Activated T-cell treated with anti-CD3 and anti-CD28 coated beads, Interleukin-2, amount 50 U/mL, for 72 hours (primary cell): ENCODE measurements around the gene POLR3G. TPM values are rescaled to one million over a fixed set of nuclear protein-coding genes. Genes with fewer than 3 reads are reported as not detected.

ENCODE experiments used
- ATAC-seq, 2 donors: fragments of 150-1000 bp; cut with Tn5 transposase; replicated peaks in 1 of 2; 2 replicates each; pipeline ENCODE4 v1.10.0; 2021; ENCODE audit warnings: moderate library complexity in 2 of 2, mild to moderate bottlenecking in 1 of 2
- DNase-seq, 2 donors: peaks; one replicate each; pipeline ENCODE4 v3.0.0; 2021 to 2022; ENCODE audit warnings: mixed read lengths in 1 of 2
- H3K27ac Mint-ChIP-seq: one replicate; pipeline ENCODE4 v1.8.0; 2022; ENCODE audit warnings: mild to moderate bottlenecking, moderate library complexity, mixed read lengths
- H3K27me3 Mint-ChIP-seq: one replicate; pipeline ENCODE4 v1.8.0; 2022; ENCODE audit warnings: low read depth, mixed read lengths
- H3K36me3 Mint-ChIP-seq, 2 donors: one replicate each; pipeline ENCODE4 v1.8.0; 2022; ENCODE audit warnings: mixed read lengths in 2 of 2, mild to moderate bottlenecking in 1 of 2; ENCODE audit not compliant: insufficient read depth in 2 of 2
- H3K4me1 Mint-ChIP-seq: one replicate; pipeline ENCODE4 v1.8.0; 2022; ENCODE audit warnings: low read depth, mixed read lengths
- H3K4me3 Mint-ChIP-seq, 2 donors: one replicate each; pipeline ENCODE4 v1.8.0; 2022; ENCODE audit warnings: mild to moderate bottlenecking in 2 of 2, mixed read lengths in 2 of 2, moderate library complexity in 2 of 2
- H3K9me3 Mint-ChIP-seq, 2 donors: one replicate each; pipeline ENCODE4 v1.8.0; 2022; ENCODE audit warnings: mixed read lengths in 2 of 2
- total RNA-seq, 2 donors: library from RNA; stranded (reverse); gene quantifications; one replicate each; pipeline ENCODE4 v1.2.3, GENCODE V29; 2022

POLR3G gene
- 1 to 10 TPM; 4.5 to 6.3 TPM for total RNA-seq

- H3K27ac Mint-ChIP-seq, result peak within 1 kb of the TSS; percentile 60
- H3K9me3 Mint-ChIP-seq, result no peaks in the 10 kb centered on the region
- H3K27me3 Mint-ChIP-seq, result no peaks in the 10 kb centered on the region
- H3K36me3 Mint-ChIP-seq, result peaks cover 0 to 4% of the 10 kb centered on the region in 2 donors
- H3K4me1 Mint-ChIP-seq, result peaks cover 48% of the 10 kb centered on the region
- DNase-seq, result peak; percentile 93
- H3K4me3 Mint-ChIP-seq, result peak within 1 kb of the TSS; percentile 92 to 95
- ATAC-seq, result peak; percentile 90
These were observed at the start of gene POLR3G, which contains the start of gene MBLAC2 for GRCh38 chr5:90474235-90475107. POLR3G (plus strand) TSS chr5:90474864; CDS start chr5:90485568, 10,704 bp downstream. MBLAC2 (minus strand) TSS chr5:90474771; CDS start chr5:90474292, 479 bp downstream.

- Mint-ChIP-seq H3K4me1 (no peaks in the 10 kb centered on the region), H3K9me3 (no peaks in the 10 kb centered on the region), H3K4me3 (no peak overlapping the region), H3K36me3 (no peaks in the 10 kb centered on the region), H3K27ac (no peak overlapping the region), H3K27me3 (no peaks in the 10 kb centered on the region)
- peak; percentile 62 to 64 for ATAC-seq
- peak; percentile 55 to 60 for DNase-seq
These were observed 40.4 kb upstream of the POLR3G start for GRCh38 chr5:90434116-90434714.

- Mint-ChIP-seq H3K4me1 (peaks cover 11% of the 10 kb centered on the region), H3K27me3 (no peaks in the 10 kb centered on the region), H3K27ac (no peak overlapping the region), H3K4me3 (no peak overlapping the region), H3K9me3 (no peaks in the 10 kb centered on the region), H3K36me3 (no peaks in the 10 kb centered on the region)
- no peak for ATAC-seq
- no peak for DNase-seq
These were observed 37.0 kb upstream of the POLR3G start for GRCh38 chr5:90437663-90438062.

- H3K4me3 Mint-ChIP-seq, result no peak overlapping the region
- H3K27me3 Mint-ChIP-seq, result no peaks in the 10 kb centered on the region
- H3K36me3 Mint-ChIP-seq, result no peaks in the 10 kb centered on the region
- no peaks in the 10 kb centered on the region for H3K9me3 Mint-ChIP-seq
- peaks cover 11% of the 10 kb centered on the region for H3K4me1 Mint-ChIP-seq
- H3K27ac Mint-ChIP-seq, result no peak overlapping the region
- DNase-seq, result no peak
- ATAC-seq, result no peak
These were observed 36.6 kb upstream of the POLR3G start for GRCh38 chr5:90438100-90438499.

GRCh38 chr5:90440644-90441043, 34.0 kb upstream of the POLR3G start:
- Mint-ChIP-seq H3K36me3 (no peaks in the 10 kb centered on the region), H3K4me1 (peaks cover 11% of the 10 kb centered on the region), H3K27ac (no peak overlapping the region), H3K27me3 (no peaks in the 10 kb centered on the region), H3K4me3 (peak overlapping the region; percentile 85 to 98), H3K9me3 (no peaks in the 10 kb centered on the region)
- DNase-seq (no peak), ATAC-seq (no peak)

- no peaks in the 10 kb centered on the region for H3K4me1 Mint-ChIP-seq
- H3K27ac Mint-ChIP-seq, result no peak overlapping the region
- DNase-seq (no peak), ATAC-seq (no peak)
- no peak overlapping the region for H3K4me3 Mint-ChIP-seq
- no peaks in the 10 kb centered on the region for H3K36me3 Mint-ChIP-seq
- H3K27me3 Mint-ChIP-seq, result peaks cover 5% of the 10 kb centered on the region
- no peaks in the 10 kb centered on the region for H3K9me3 Mint-ChIP-seq
These were observed 27.7 kb upstream of the POLR3G start for GRCh38 chr5:90446961-90447360.

GRCh38 chr5:90461288-90461687, 13.4 kb upstream of the POLR3G start:
- Mint-ChIP-seq H3K4me3 (no peak overlapping the region), H3K4me1 (no peaks in the 10 kb centered on the region), H3K27me3 (no peaks in the 10 kb centered on the region), H3K36me3 (peaks cover 0 to 3% of the 10 kb centered on the region in 2 donors), H3K9me3 (no peaks in the 10 kb centered on the region), H3K27ac (no peak overlapping the region)
- no peak for DNase-seq
- ATAC-seq, result no peak

- Mint-ChIP-seq H3K36me3 (peaks cover 8 to 13% of the 10 kb centered on the region in 2 donors), H3K27me3 (no peaks in the 10 kb centered on the region), H3K4me3 (peak overlapping the region; percentile 92 to 95), H3K9me3 (peaks cover 2 to 4% of the 10 kb centered on the region in 2 donors), H3K27ac (peak overlapping the region; percentile 34), H3K4me1 (peaks cover 48% of the 10 kb centered on the region)
- DNase-seq, result peak in 1 of 2 donors; percentile 3
- ATAC-seq, result no peak
These were observed 1.8 kb upstream of the POLR3G start for GRCh38 chr5:90472783-90473395.

- DNase-seq, result peak; percentile 8 to 28
- Mint-ChIP-seq H3K36me3 (peaks cover 6 to 7% of the 10 kb centered on the region in 2 donors), H3K4me3 (peak overlapping the region; percentile 92 to 95), H3K4me1 (peaks cover 48% of the 10 kb centered on the region), H3K27me3 (no peaks in the 10 kb centered on the region), H3K9me3 (peaks cover 0 to 2% of the 10 kb centered on the region in 2 donors), H3K27ac (peak overlapping the region; percentile 60)
- peak; percentile 5 to 15 for ATAC-seq
These were observed 1.0 kb upstream of the POLR3G start for GRCh38 chr5:90473396-90474234.

GRCh38 chr5:90475436-90475980, 844 bp downstream of the POLR3G start:
- Mint-ChIP-seq H3K27me3 (no peaks in the 10 kb centered on the region), H3K4me1 (peaks cover 48% of the 10 kb centered on the region), H3K27ac (no peak overlapping the region), H3K4me3 (peak overlapping the region; percentile 92 to 95), H3K9me3 (no peaks in the 10 kb centered on the region), H3K36me3 (peaks cover 2 to 4% of the 10 kb centered on the region in 2 donors)
- ATAC-seq, result no peak
- DNase-seq, result no peak

- peaks cover 2 to 4% of the 10 kb centered on the region in 2 donors for H3K36me3 Mint-ChIP-seq
- H3K9me3 Mint-ChIP-seq, result no peaks in the 10 kb centered on the region
- H3K27me3 Mint-ChIP-seq, result no peaks in the 10 kb centered on the region
- H3K4me1 Mint-ChIP-seq, result peaks cover 40% of the 10 kb centered on the region
- ATAC-seq (no peak), DNase-seq (no peak)
- no peak overlapping the region for H3K27ac Mint-ChIP-seq
- H3K4me3 Mint-ChIP-seq, result no peak overlapping the region
These were observed 1.7 kb downstream of the POLR3G start for GRCh38 chr5:90476391-90476790.

GRCh38 chr5:90477073-90477472, 2.4 kb downstream of the POLR3G start:
- Mint-ChIP-seq H3K4me1 (peaks cover 39% of the 10 kb centered on the region), H3K36me3 (peaks cover 2 to 4% of the 10 kb centered on the region in 2 donors), H3K4me3 (no peak overlapping the region), H3K27ac (no peak overlapping the region), H3K27me3 (no peaks in the 10 kb centered on the region), H3K9me3 (no peaks in the 10 kb centered on the region)
- ATAC-seq, result no peak
- no peak for DNase-seq
